ENCODE measurements around the gene EDN2.

The EDN2 gene

GRCh38 chr1:41455479-41456332, 28.8 kb downstream of the EDN2 start:
- Histone ChIP-seq H3K9me3 (ENCODE audit: insufficient read depth, low read length) (no peaks in the 10 kb centered on the region), H3K36me3 (ENCODE audit: insufficient read depth, insufficient read length, low read length) (no peaks in the 10 kb centered on the region), H3K9ac (ENCODE audit: insufficient read length, low read depth) (no peak overlapping the region), H3K27me3 (ENCODE audit: insufficient read depth, insufficient read length) (no peaks in the 10 kb centered on the region), H3K4me1 (ENCODE audit: insufficient read depth, insufficient read length) (peaks cover 7% of the 10 kb centered on the region), H3K4me3 (ENCODE audit: insufficient read length, low read depth) (no peak overlapping the region)
- TF ChIP-seq SUZ12 (IDR thresholded peaks at IDR 0.05; ENCODE audit: extremely low read depth, insufficient read depth, insufficient read length) (no peak), YY1 (IDR thresholded peaks at IDR 0.05; ENCODE audit: insufficient read depth, insufficient read length) (no peak), ZNF274 (IDR thresholded peaks at IDR 0.05; ENCODE audit: low read depth, low read length) (no peak)
- no peak for DNase-seq (ENCODE audit: low read depth, low spot score)

DNA sequence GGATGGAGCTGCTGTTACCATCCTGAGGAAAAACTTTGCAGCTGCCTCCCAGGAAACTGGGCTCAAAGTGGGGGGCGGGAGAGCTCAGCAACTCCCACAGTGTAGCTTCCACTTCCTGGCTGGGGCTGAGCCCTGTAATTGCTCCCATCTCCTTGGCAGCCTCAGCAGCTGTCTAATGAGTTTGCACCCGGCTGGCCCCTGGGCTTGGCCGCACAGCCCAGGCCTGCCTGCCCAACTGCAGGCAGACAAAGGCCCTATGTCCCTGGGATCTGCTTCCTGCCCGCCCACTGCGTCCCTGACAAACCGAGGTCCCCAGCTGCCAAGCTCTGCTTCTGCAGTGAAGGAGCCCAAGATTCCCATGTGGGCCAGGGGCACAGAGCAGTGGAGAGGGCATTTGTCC, 30.1 kb downstream of the EDN2 start:
- TF ChIP-seq YY1 (IDR thresholded peaks at IDR 0.05; ENCODE audit: insufficient read depth, insufficient read length) (no peak), SUZ12 (IDR thresholded peaks at IDR 0.05; ENCODE audit: extremely low read depth, insufficient read depth, insufficient read length) (no peak), ZNF274 (IDR thresholded peaks at IDR 0.05; ENCODE audit: low read depth, low read length) (no peak)
- Histone ChIP-seq H3K4me1 (ENCODE audit: insufficient read depth, insufficient read length) (peaks cover 17% of the 10 kb centered on the region), H3K9me3 (ENCODE audit: insufficient read depth, low read length) (no peaks in the 10 kb centered on the region), H3K4me3 (ENCODE audit: insufficient read length, low read depth) (no peak overlapping the region), H3K27me3 (ENCODE audit: insufficient read depth, insufficient read length) (no peaks in the 10 kb centered on the region), H3K36me3 (ENCODE audit: insufficient read depth, insufficient read length, low read length) (no peaks in the 10 kb centered on the region), H3K9ac (ENCODE audit: insufficient read length, low read depth) (no peak overlapping the region)
- no peak for DNase-seq (ENCODE audit: low read depth, low spot score)

- Histone ChIP-seq H3K4me3 (ENCODE audit: insufficient read length, low read depth) (no peak overlapping the region), H3K4me1 (ENCODE audit: insufficient read depth, insufficient read length) (peaks cover 30% of the 10 kb centered on the region), H3K9me3 (ENCODE audit: insufficient read depth, low read length) (no peaks in the 10 kb centered on the region), H3K36me3 (ENCODE audit: insufficient read depth, insufficient read length, low read length) (no peaks in the 10 kb centered on the region), H3K27me3 (ENCODE audit: insufficient read depth, insufficient read length) (no peaks in the 10 kb centered on the region), H3K9ac (ENCODE audit: insufficient read length, low read depth) (no peak overlapping the region)
- DNase-seq (ENCODE audit: low read depth, low spot score): no peak
- TF ChIP-seq ZNF274 (IDR thresholded peaks at IDR 0.05; ENCODE audit: low read depth, low read length) (no peak), SUZ12 (IDR thresholded peaks at IDR 0.05; ENCODE audit: extremely low read depth, insufficient read depth, insufficient read length) (no peak), YY1 (IDR thresholded peaks at IDR 0.05; ENCODE audit: insufficient read depth, insufficient read length) (no peak)
Measured at GRCh38 chr1:41452704-41453290, 31.7 kb downstream of the EDN2 start.

DNA sequence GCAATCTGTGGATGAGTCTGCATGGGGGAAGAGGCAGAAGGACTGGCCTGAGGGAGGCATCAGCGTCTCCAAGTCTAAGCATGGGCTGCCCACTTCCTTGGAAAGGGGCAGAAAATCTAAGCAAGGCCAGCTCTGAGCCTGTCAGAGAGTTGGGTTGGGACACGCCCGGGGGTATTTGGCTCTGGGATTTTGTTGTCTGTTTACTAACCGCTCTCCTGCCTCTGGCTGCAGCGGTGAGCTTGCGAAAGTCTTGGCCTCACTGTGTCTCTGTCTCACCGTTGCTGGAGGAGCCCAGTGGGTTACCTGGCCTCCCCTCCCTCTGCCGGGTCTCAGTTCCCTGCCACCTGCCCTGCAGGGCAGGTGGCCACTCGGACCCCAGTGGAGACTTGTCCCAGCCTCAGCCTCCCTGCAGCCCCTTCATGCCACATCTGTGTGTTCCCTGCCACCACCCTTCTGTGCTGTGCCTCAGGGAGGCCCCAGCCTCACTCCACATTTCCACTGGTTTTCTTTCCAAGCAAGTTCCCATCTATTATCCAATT, 33.7 kb downstream of the EDN2 start:
- Histone ChIP-seq H3K4me1 (ENCODE audit: insufficient read depth, insufficient read length) (peaks cover 33% of the 10 kb centered on the region), H3K27me3 (ENCODE audit: insufficient read depth, insufficient read length) (no peaks in the 10 kb centered on the region)

GRCh38 chr1:41449326-41449921, 35.1 kb downstream of the EDN2 start:
- no peaks in the 10 kb centered on the region for H3K36me3 ChIP-seq (ENCODE audit: insufficient read depth, insufficient read length, low read length)
- H3K27me3 ChIP-seq (ENCODE audit: insufficient read depth, insufficient read length): no peaks in the 10 kb centered on the region
- TF ChIP-seq SUZ12 (IDR thresholded peaks at IDR 0.05; ENCODE audit: extremely low read depth, insufficient read depth, insufficient read length) (no peak), YY1 (IDR thresholded peaks at IDR 0.05; ENCODE audit: insufficient read depth, insufficient read length) (no peak), ZNF274 (IDR thresholded peaks at IDR 0.05; ENCODE audit: low read depth, low read length) (no peak)
- H3K4me1 ChIP-seq (ENCODE audit: insufficient read depth, insufficient read length): peaks cover 32% of the 10 kb centered on the region
- peaks cover 7% of the 10 kb centered on the region for H3K9me3 ChIP-seq (ENCODE audit: insufficient read depth, low read length)
- no peak overlapping the region for H3K9ac ChIP-seq (ENCODE audit: insufficient read length, low read depth)
- no peak for DNase-seq (ENCODE audit: low read depth, low spot score)
- H3K4me3 ChIP-seq (ENCODE audit: insufficient read length, low read depth): no peak overlapping the region

More for the DNA sequence above, 33.7 kb downstream of the EDN2 start:
- H3K36me3 ChIP-seq (ENCODE audit: insufficient read depth, insufficient read length, low read length): no peaks in the 10 kb centered on the region
- no peaks in the 10 kb centered on the region; the same call in 1 of the 2 replicates for H3K9me3 ChIP-seq (ENCODE audit: insufficient read depth, low read length)
- TF ChIP-seq YY1 (IDR thresholded peaks at IDR 0.05; ENCODE audit: insufficient read depth, insufficient read length): no peak
- no peak for TF ChIP-seq ZNF274 (IDR thresholded peaks at IDR 0.05; ENCODE audit: low read depth, low read length)
- no peak for TF ChIP-seq SUZ12 (IDR thresholded peaks at IDR 0.05; ENCODE audit: extremely low read depth, insufficient read depth, insufficient read length)
- no peak for DNase-seq (ENCODE audit: low read depth, low spot score)
- H3K4me3 ChIP-seq (ENCODE audit: insufficient read length, low read depth): no peak overlapping the region
- H3K9ac ChIP-seq (ENCODE audit: insufficient read length, low read depth): no peak overlapping the region

GRCh38 chr1:41448821-41449220, 35.7 kb downstream of the EDN2 start:
- Histone ChIP-seq H3K9ac (ENCODE audit: insufficient read length, low read depth) (no peak overlapping the region), H3K27me3 (ENCODE audit: insufficient read depth, insufficient read length) (no peaks in the 10 kb centered on the region), H3K4me3 (ENCODE audit: insufficient read length, low read depth) (no peak overlapping the region), H3K36me3 (ENCODE audit: insufficient read depth, insufficient read length, low read length) (no peaks in the 10 kb centered on the region), H3K4me1 (ENCODE audit: insufficient read depth, insufficient read length) (peaks cover 32% of the 10 kb centered on the region), H3K9me3 (ENCODE audit: insufficient read depth, low read length) (peaks cover 13% of the 10 kb centered on the region)
- TF ChIP-seq ZNF274 (IDR thresholded peaks at IDR 0.05; ENCODE audit: low read depth, low read length) (no peak), SUZ12 (IDR thresholded peaks at IDR 0.05; ENCODE audit: extremely low read depth, insufficient read depth, insufficient read length) (no peak), YY1 (IDR thresholded peaks at IDR 0.05; ENCODE audit: insufficient read depth, insufficient read length) (no peak)
- DNase-seq (ENCODE audit: low read depth, low spot score): no peak

Measured in NT2/D1 (cell line).